ENCODE measurements around the gene FGF14.

DNA sequence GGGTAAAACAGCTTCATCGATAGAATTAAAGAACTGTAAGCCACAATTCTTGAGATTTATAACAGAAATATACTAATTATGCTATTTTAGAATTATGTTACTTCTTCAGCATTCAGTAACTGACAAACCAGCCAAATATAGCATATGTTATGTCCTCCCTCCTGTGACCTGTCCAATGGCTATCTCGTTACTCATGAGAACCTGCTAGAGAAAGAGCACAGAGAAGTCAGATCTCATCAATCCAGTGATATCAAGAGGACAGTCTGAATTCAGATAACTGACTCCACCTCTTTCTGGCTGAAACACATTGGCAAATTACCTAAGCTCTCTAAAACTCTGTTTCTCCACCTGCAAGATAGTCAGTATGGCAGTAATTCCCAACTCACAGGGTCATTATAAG, 170.4 kb downstream of the FGF14 start:
- TF ChIP-seq, protein P1, sequence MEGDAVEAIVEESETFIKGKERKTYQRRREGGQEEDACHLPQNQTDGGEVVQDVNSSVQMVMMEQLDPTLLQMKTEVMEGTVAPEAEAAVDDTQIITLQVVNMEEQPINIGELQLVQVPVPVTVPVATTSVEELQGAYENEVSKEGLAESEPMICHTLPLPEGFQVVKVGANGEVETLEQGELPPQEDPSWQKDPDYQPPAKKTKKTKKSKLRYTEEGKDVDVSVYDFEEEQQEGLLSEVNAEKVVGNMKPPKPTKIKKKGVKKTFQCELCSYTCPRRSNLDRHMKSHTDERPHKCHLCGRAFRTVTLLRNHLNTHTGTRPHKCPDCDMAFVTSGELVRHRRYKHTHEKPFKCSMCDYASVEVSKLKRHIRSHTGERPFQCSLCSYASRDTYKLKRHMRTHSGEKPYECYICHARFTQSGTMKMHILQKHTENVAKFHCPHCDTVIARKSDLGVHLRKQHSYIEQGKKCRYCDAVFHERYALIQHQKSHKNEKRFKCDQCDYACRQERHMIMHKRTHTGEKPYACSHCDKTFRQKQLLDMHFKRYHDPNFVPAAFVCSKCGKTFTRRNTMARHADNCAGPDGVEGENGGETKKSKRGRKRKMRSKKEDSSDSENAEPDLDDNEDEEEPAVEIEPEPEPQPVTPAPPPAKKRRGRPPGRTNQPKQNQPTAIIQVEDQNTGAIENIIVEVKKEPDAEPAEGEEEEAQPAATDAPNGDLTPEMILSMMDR (IDR thresholded peaks at IDR 0.05), result no peak
- TF ChIP-seq POLR2AphosphoS5 (IDR thresholded peaks at IDR 0.05) (no peak), POLR2A (IDR thresholded peaks at IDR 0.05) (no peak)
